BLaER1 treated with 17β-estradiol and CSF1 and Interleukin-3, amounts not matched to agents 10 nM and 100 nM (cell line): ENCODE measurements around the gene DGUOK.
"Not testable (repeated sequence)": the region's sequence is repeated elsewhere in the genome, so short reads cannot be mapped to it uniquely, and the experiment has no call there.

ENCODE experiments used
- H3K27ac ChIP-seq, 11 experiments: shearing (Covaris generic); formaldehyde crosslinking; 2 replicates each; pipeline ENCODE4 v1.8.1; 2022
- H3K27me3 ChIP-seq, 11 experiments: shearing (Covaris generic); formaldehyde crosslinking; 2 replicates each; pipeline ENCODE4 v1.8.1; 2022
- H3K36me3 ChIP-seq, 11 experiments: shearing (Covaris generic); formaldehyde crosslinking; 2 replicates each; pipeline ENCODE4 v1.8.1; 2022
- H3K4me1 ChIP-seq, 10 experiments: shearing (Covaris generic); formaldehyde crosslinking; 2 replicates each; pipeline ENCODE4 v1.8.1; 2022
- H3K4me2 ChIP-seq, 11 experiments: shearing (Covaris generic); formaldehyde crosslinking; 2 replicates each; pipeline ENCODE4 v1.8.1; 2022
- H3K4me3 ChIP-seq, 10 experiments: shearing (Covaris generic); formaldehyde crosslinking; 2 replicates each; pipeline ENCODE4 v1.8.1; 2022
- H3K9ac ChIP-seq, 11 experiments: shearing (Covaris generic); formaldehyde crosslinking; 2 replicates each; pipeline ENCODE4 v1.8.1; 2022
- H3K9me3 ChIP-seq, 11 experiments: shearing (Covaris generic); formaldehyde crosslinking; replicated peaks in 1 of 11; 2 replicates each; pipeline ENCODE4 v1.8.1; 2022
- H4K20me1 ChIP-seq, 11 experiments: shearing (Covaris generic); formaldehyde crosslinking; 2 replicates each; pipeline ENCODE4 v1.8.1; 2022
- Cebpa-rat ChIP-seq, 11 experiments: shearing (Covaris generic); IDR thresholded peaks; 2 replicates each; pipeline ENCODE4 v1.8.1; 2022

The DGUOK gene

GRCh38 chr2:73896362-73897239 is 30.1 kb upstream of the DGUOK start:
- Histone ChIP-seq H3K4me2 (peak overlapping the region; percentile 48 to 86 (median 78)), H3K9ac (peak overlapping the region in 3 of 11 experiments; percentile 22 to 38 (median 31); a peak in 3 of 22 replicates), H3K4me3 (no peak overlapping the region), H3K36me3 (no peaks in the 10 kb centered on the region), H3K9me3 (no peaks in the 10 kb centered on the region), H3K27me3 (peaks cover 0 to 7% (median 0%) of the 10 kb centered on the region in 11 experiments; a peak in 2 of 22 replicates), H3K4me1 (peaks cover 19 to 23% (median 21%) of the 10 kb centered on the region in 10 experiments), H4K20me1 (peaks cover 0 to 8% (median 0%) of the 10 kb centered on the region in 11 experiments; a peak in 2 of 22 replicates), H3K27ac (peak overlapping the region in 4 of 11 experiments; percentile 10 to 38 (median 22); a peak in 7 of 22 replicates)
- TF ChIP-seq Cebpa-rat (IDR thresholded peaks at IDR 0.05), result no peak

- H3K36me3 ChIP-seq, result no peaks in the 10 kb centered on the region
- H4K20me1 ChIP-seq, result peaks cover 0 to 8% (median 0%) of the 10 kb centered on the region in 11 experiments; a peak in 2 of 22 replicates
- H3K4me1 ChIP-seq, result peaks cover 19 to 23% (median 21%) of the 10 kb centered on the region in 10 experiments
- peak overlapping the region; percentile 48 to 86 (median 78) for H3K4me2 ChIP-seq
- H3K9ac ChIP-seq, result peak overlapping the region in 3 of 11 experiments; percentile 22 to 38 (median 31); a peak in 3 of 22 replicates
- H3K27me3 ChIP-seq, result peaks cover 0 to 7% (median 0%) of the 10 kb centered on the region in 11 experiments; a peak in 2 of 22 replicates
- no peak for TF ChIP-seq Cebpa-rat (IDR thresholded peaks at IDR 0.05)
- peak overlapping the region in 2 of 11 experiments; percentile 19 to 38; a peak in 4 of 22 replicates for H3K27ac ChIP-seq
- H3K9me3 ChIP-seq, result no peaks in the 10 kb centered on the region
- no peak overlapping the region for H3K4me3 ChIP-seq
Observed at GRCh38 chr2:73897240-73897583, 29.5 kb upstream of the DGUOK start.

- Histone ChIP-seq H3K27me3 (peaks cover 0 to 7% (median 0%) of the 10 kb centered on the region in 11 experiments; a peak in 2 of 22 replicates), H3K4me1 (peaks cover 19 to 23% (median 21%) of the 10 kb centered on the region in 10 experiments), H3K27ac (no peak overlapping the region), H3K9ac (no peak overlapping the region), H3K4me2 (peak overlapping the region in 8 of 11 experiments; percentile 48 to 86 (median 78); a peak in 13 of 22 replicates), H3K36me3 (no peaks in the 10 kb centered on the region), H4K20me1 (peaks cover 0 to 8% (median 0%) of the 10 kb centered on the region in 11 experiments; a peak in 2 of 22 replicates), H3K9me3 (no peaks in the 10 kb centered on the region), H3K4me3 (no peak overlapping the region)
- no peak for TF ChIP-seq Cebpa-rat (IDR thresholded peaks at IDR 0.05)
Observed at GRCh38 chr2:73897934-73898333, 28.7 kb upstream of the DGUOK start.

- no peak overlapping the region for H3K9ac ChIP-seq
- H3K36me3 ChIP-seq, result no peaks in the 10 kb centered on the region
- H4K20me1 ChIP-seq, result peaks cover 0 to 8% (median 0%) of the 10 kb centered on the region in 11 experiments; a peak in 2 of 22 replicates
- H3K4me3 ChIP-seq, result no peak overlapping the region
- peaks cover 0 to 7% (median 0%) of the 10 kb centered on the region in 11 experiments; a peak in 2 of 22 replicates for H3K27me3 ChIP-seq
- no peak overlapping the region for H3K4me2 ChIP-seq
- peaks cover 19 to 23% (median 21%) of the 10 kb centered on the region in 10 experiments for H3K4me1 ChIP-seq
- H3K9me3 ChIP-seq, result no peaks in the 10 kb centered on the region
- TF ChIP-seq Cebpa-rat (IDR thresholded peaks at IDR 0.05), result no peak
- H3K27ac ChIP-seq, result no peak overlapping the region
Observed at GRCh38 chr2:73899801-73900336, 26.8 kb upstream of the DGUOK start.

GRCh38 chr2:73901143-73901542 is 25.5 kb upstream of the DGUOK start:
- Histone ChIP-seq H3K9me3 (no peaks in the 10 kb centered on the region), H3K27me3 (peaks cover 0 to 7% (median 0%) of the 10 kb centered on the region in 11 experiments; a peak in 2 of 22 replicates), H3K4me2 (no peak overlapping the region), H4K20me1 (peaks cover 0 to 8% (median 0%) of the 10 kb centered on the region in 11 experiments; a peak in 2 of 22 replicates), H3K4me3 (no peak overlapping the region), H3K27ac (no peak overlapping the region), H3K36me3 (no peaks in the 10 kb centered on the region), H3K4me1 (peaks cover 16 to 18% (median 18%) of the 10 kb centered on the region in 10 experiments), H3K9ac (no peak overlapping the region)
- TF ChIP-seq Cebpa-rat (IDR thresholded peaks at IDR 0.05), result no peak

GRCh38 chr2:73902284-73902683 is 24.4 kb upstream of the DGUOK start:
- H3K9me3 ChIP-seq, result no peaks in the 10 kb centered on the region
- no peak for TF ChIP-seq Cebpa-rat (IDR thresholded peaks at IDR 0.05)
- no peak overlapping the region for H3K27ac ChIP-seq

GRCh38 chr2:73903313-73903712 is 23.4 kb upstream of the DGUOK start:
- TF ChIP-seq Cebpa-rat (IDR thresholded peaks at IDR 0.05), result no peak
- Histone ChIP-seq H3K9ac (no peak overlapping the region), H3K36me3 (no peaks in the 10 kb centered on the region), H3K4me2 (no peak overlapping the region), H4K20me1 (no peaks in the 10 kb centered on the region), H3K4me1 (peaks cover 0 to 17% (median 10%) of the 10 kb centered on the region in 10 experiments; a peak in 15 of 20 replicates), H3K4me3 (no peak overlapping the region), H3K9me3 (no peaks in the 10 kb centered on the region), H3K27ac (no peak overlapping the region), H3K27me3 (no peaks in the 10 kb centered on the region)

More at GRCh38 chr2:73902284-73902683, 24.4 kb upstream of the DGUOK start:
- H3K36me3 ChIP-seq, result no peaks in the 10 kb centered on the region
- H3K4me1 ChIP-seq, result peaks cover 4 to 13% (median 10%) of the 10 kb centered on the region in 10 experiments
- H3K27me3 ChIP-seq, result peaks cover 0 to 7% (median 0%) of the 10 kb centered on the region in 11 experiments; a peak in 2 of 22 replicates
- H3K4me3 ChIP-seq, result no peak overlapping the region
- H3K9ac ChIP-seq, result no peak overlapping the region
- H3K4me2 ChIP-seq, result no peak overlapping the region
- H4K20me1 ChIP-seq, result no peaks in the 10 kb centered on the region

GRCh38 chr2:73903949-73904613 is 22.6 kb upstream of the DGUOK start:
- not testable (repeated sequence) for H3K9ac ChIP-seq, H4K20me1 ChIP-seq, H3K9me3 ChIP-seq, H3K27ac ChIP-seq, H3K4me3 ChIP-seq, H3K36me3 ChIP-seq, H3K27me3 ChIP-seq, H3K4me2 ChIP-seq
- peaks cover 0 to 18% (median 10%) of the 10 kb centered on the region in 10 experiments; a peak in 15 of 20 replicates for H3K4me1 ChIP-seq
